ENCODE measurements around the gene EFTUD2. TPM values are rescaled to one million over a fixed set of nuclear protein-coding genes. Genes with fewer than 3 reads are reported as not detected.

The EFTUD2 gene
- polyA plus RNA-seq, 3 donors, result 82.9 to 144 (median 104) TPM

DNA sequence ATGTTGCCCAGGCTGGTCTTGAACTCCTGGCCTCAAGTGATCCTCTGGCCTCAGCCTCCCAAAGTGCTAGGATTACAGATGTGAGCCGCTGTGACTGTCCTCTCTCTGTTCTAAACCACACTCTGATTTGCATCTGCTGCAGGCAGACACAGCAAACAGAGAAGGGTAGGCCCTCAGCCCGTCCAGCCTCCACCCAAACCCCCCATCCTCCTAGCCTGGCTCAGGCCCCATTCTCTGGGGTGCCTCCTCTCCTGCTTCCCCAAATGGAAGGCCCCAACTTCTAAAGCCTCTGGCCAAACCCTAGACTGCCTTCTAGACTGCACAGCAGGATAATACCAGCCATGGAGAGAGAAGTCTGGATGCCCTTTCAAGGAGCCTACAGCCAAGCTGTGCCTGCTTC lies 20.2 kb upstream of the EFTUD2 start:
- intact Hi-C loops (cut with micrococcal nuclease), result loop anchor here in 1 of 2 donors (2.0 kb wide), 1 partner anchor 179 kb away; no protein-coding TSS in a partner anchor
- no peak overlapping the region for H3K9ac ChIP-seq (ENCODE audit: insufficient read depth, low read length, poor library complexity, severe bottlenecking)

GRCh38 chr17:44918006-44918405 lies 18.8 kb upstream of the EFTUD2 start:
- Histone ChIP-seq H4K20me1 (ENCODE audit: insufficient read depth, low read length) (no peaks in the 10 kb centered on the region), H3K9ac (ENCODE audit: insufficient read depth, low read length, poor library complexity, severe bottlenecking) (no peak overlapping the region), H3K4me3 (replicated peaks in 1 of 3; ENCODE audit: low read depth in 2 of 3, low read length in 3 of 3) (no peak overlapping the region), H3K4me2 (replicated peaks; ENCODE audit: extremely low read depth, low read length, poor library complexity, severe bottlenecking) (no peak overlapping the region), H3K36me3 (replicated peaks in 1 of 2; ENCODE audit: control insufficient read depth in 1 of 2, insufficient read depth in 2 of 2, low read length in 2 of 2) (no peaks in the 10 kb centered on the region), H2AFZ (ENCODE audit: insufficient read depth, low read depth, low read length, poor library complexity, severe bottlenecking) (no peak overlapping the region), H3K9me3 (replicated peaks in 1 of 2; ENCODE audit: control insufficient read depth in 1 of 2, insufficient read depth in 1 of 2, low read length in 2 of 2) (no peaks in the 10 kb centered on the region), H3K79me2 (ENCODE audit: insufficient read depth, low read length) (no peaks in the 10 kb centered on the region), H3K27ac (ENCODE audit: low read depth in 1 of 2, low read length in 2 of 2) (no peak overlapping the region), H3K4me1 (ENCODE audit: control insufficient read depth in 1 of 2, insufficient read depth in 2 of 2, low read length in 2 of 2) (peaks cover 15 to 20% of the 10 kb centered on the region in 2 donors), H3K27me3 (ENCODE audit: control insufficient read depth in 2 of 2, insufficient read depth in 2 of 2, low read length in 2 of 2) (peaks cover 6 to 21% of the 10 kb centered on the region in 2 donors)
- 90% methylated on average over 1 of the region's 2 CpGs for WGBS (ENCODE audit: insufficient coverage)
- Mint-ChIP-seq H3K36me3 (no peaks in the 10 kb centered on the region), H3K27me3 (ENCODE audit: low read depth in 3 of 3) (peaks cover 25 to 43% (median 31%) of the 10 kb centered on the region in 3 donors), H3K4me3 (no peak overlapping the region), H3K4me1 (peaks cover 16% of the 10 kb centered on the region), H3K27ac (no peak overlapping the region), H3K9me3 (peaks cover 0 to 3% (median 0%) of the 10 kb centered on the region in 7 donors)
- intact Hi-C loops (cut with micrococcal nuclease), result loop anchor here in 1 of 2 donors (2.0 kb wide), 1 partner anchor 181 kb away; no protein-coding TSS in a partner anchor
- TF ChIP-seq, protein P1, sequence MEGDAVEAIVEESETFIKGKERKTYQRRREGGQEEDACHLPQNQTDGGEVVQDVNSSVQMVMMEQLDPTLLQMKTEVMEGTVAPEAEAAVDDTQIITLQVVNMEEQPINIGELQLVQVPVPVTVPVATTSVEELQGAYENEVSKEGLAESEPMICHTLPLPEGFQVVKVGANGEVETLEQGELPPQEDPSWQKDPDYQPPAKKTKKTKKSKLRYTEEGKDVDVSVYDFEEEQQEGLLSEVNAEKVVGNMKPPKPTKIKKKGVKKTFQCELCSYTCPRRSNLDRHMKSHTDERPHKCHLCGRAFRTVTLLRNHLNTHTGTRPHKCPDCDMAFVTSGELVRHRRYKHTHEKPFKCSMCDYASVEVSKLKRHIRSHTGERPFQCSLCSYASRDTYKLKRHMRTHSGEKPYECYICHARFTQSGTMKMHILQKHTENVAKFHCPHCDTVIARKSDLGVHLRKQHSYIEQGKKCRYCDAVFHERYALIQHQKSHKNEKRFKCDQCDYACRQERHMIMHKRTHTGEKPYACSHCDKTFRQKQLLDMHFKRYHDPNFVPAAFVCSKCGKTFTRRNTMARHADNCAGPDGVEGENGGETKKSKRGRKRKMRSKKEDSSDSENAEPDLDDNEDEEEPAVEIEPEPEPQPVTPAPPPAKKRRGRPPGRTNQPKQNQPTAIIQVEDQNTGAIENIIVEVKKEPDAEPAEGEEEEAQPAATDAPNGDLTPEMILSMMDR (IDR thresholded peaks at IDR 0.05), result no peak
- DNase-seq, result no peak

More for the DNA sequence above, 20.2 kb upstream of the EFTUD2 start:
- TF ChIP-seq, protein P1 (IDR thresholded peaks at IDR 0.05), result no peak
- Mint-ChIP-seq H3K4me3 (no peak overlapping the region), H3K4me1 (peaks cover 16% of the 10 kb centered on the region), H3K27me3 (ENCODE audit: low read depth in 3 of 3) (peaks cover 23 to 34% (median 25%) of the 10 kb centered on the region in 3 donors), H3K9me3 (peaks cover 0 to 3% (median 0%) of the 10 kb centered on the region in 7 donors), H3K36me3 (peaks cover 0 to 3% of the 10 kb centered on the region in 2 donors), H3K27ac (no peak overlapping the region)
- Histone ChIP-seq H3K36me3 (replicated peaks in 1 of 2; ENCODE audit: control insufficient read depth in 1 of 2, insufficient read depth in 2 of 2, low read length in 2 of 2) (no peaks in the 10 kb centered on the region), H4K20me1 (ENCODE audit: insufficient read depth, low read length) (no peaks in the 10 kb centered on the region), H2AFZ (ENCODE audit: insufficient read depth, low read depth, low read length, poor library complexity, severe bottlenecking) (no peak overlapping the region), H3K27ac (ENCODE audit: low read depth in 1 of 2, low read length in 2 of 2) (no peak overlapping the region), H3K27me3 (ENCODE audit: control insufficient read depth in 2 of 2, insufficient read depth in 2 of 2, low read length in 2 of 2) (peaks cover 6 to 15% of the 10 kb centered on the region in 2 donors), H3K4me2 (replicated peaks; ENCODE audit: extremely low read depth, low read length, poor library complexity, severe bottlenecking) (no peak overlapping the region), H3K9me3 (replicated peaks in 1 of 2; ENCODE audit: control insufficient read depth in 1 of 2, insufficient read depth in 1 of 2, low read length in 2 of 2) (no peaks in the 10 kb centered on the region), H3K4me3 (replicated peaks in 1 of 3; ENCODE audit: low read depth in 2 of 3, low read length in 3 of 3) (no peak overlapping the region), H3K4me1 (ENCODE audit: control insufficient read depth in 1 of 2, insufficient read depth in 2 of 2, low read length in 2 of 2) (peaks cover 15 to 20% of the 10 kb centered on the region in 2 donors), H3K79me2 (ENCODE audit: insufficient read depth, low read length) (no peaks in the 10 kb centered on the region)
- no peak for DNase-seq
- WGBS (ENCODE audit: insufficient coverage), result 86% methylated on average over 1 of the region's 2 CpGs

Data from CD14-positive monocyte (primary cell).